NCI-H1436 (cell line): Measurements from ENCODE around the gene NUP210L.
"Not testable (repeated sequence)": the region's sequence is repeated elsewhere in the genome, so short reads cannot be mapped to it uniquely, and the experiment has no call there.

ENCODE experiments used
- DNase-seq: peaks from one replicate; lab custom pipeline; 2025; lab: John Stamatoyannopoulos, UW

NUP210L gene

GRCh38 chr1:154097873-154098272 is 57.0 kb downstream of the NUP210L start:
- no peak for DNase-seq

GRCh38 chr1:154095456-154096060 is 59.3 kb downstream of the NUP210L start:
- no peak for DNase-seq

DNA sequence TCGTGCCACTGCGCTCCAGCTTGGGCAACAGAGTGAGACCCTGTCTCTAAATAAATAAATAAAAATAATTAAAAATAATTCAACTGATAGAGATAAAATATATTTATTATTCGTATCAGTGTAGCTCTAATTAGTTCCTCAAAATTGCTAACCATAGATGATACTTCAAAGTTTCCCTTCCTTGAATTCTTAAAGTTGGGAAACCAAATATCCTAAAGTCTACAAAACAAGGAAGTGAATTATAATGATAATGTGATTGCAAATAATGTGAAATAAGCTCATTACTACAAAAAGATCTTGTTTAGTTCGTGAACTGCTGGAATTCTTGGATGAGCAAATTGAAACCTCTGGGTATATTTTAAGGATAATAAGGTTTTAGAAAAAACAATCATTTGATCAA is 60.5 kb downstream of the NUP210L start:
- no peak for DNase-seq

DNA sequence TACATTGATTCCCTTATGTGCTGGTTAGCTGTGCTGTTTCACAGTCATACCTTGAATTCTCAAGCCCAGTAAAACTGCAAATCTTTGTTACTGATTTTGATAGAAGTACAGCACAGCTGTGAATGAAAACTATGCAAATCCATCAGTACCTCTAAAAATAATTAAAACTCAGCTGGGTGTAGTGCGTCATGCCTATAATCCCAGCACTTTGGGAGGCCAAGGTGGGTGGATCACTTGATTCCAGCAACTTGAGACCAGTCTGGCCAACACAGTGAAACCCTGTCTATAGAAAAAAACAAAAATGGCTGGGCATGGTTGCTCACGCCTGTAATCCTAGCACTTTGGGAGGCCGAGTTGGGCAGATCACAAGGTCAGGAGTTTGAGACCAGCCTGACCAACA is 61.2 kb downstream of the NUP210L start:
- DNase-seq, result no peak

DNA sequence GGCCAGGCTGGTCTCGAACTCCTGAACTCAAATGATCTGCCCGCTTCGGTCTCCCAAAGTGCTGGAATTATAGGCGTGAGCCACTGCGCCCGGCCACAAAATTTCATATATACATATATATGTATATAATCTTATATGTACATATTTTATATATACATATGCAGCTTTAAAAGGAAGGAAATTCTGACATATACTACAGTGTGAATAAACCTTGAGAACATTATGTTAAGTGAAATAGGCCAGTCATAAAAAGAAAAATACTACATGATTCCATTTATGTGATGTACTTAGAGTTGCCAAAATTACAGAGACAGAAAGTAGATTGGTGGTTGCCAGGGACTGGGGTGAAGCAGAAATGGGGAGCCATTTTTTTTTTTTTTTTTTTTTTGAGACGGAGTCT is 63.2 kb downstream of the NUP210L start:
- no peak for DNase-seq

DNA sequence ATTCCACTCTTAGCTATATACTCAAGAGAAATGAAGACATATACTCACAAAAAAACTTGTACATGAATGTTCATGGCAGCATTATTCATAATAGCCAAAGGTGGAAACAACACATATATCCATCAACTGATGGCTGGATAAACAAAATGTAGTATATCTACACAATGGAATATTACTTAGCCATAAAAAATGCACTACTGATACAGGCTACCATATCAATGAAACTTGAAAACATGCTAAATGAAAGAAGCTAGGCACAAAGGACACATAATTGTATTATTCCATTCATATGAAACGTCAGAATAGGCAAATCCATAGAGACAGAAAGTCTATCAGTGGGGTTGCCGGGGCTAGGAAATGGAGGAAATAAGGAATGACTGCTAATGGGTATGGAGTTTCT is 67.3 kb downstream of the NUP210L start:
- no peak for DNase-seq

GRCh38 chr1:154083057-154083456 is 71.8 kb downstream of the NUP210L start:
- not testable (repeated sequence) for DNase-seq

DNA sequence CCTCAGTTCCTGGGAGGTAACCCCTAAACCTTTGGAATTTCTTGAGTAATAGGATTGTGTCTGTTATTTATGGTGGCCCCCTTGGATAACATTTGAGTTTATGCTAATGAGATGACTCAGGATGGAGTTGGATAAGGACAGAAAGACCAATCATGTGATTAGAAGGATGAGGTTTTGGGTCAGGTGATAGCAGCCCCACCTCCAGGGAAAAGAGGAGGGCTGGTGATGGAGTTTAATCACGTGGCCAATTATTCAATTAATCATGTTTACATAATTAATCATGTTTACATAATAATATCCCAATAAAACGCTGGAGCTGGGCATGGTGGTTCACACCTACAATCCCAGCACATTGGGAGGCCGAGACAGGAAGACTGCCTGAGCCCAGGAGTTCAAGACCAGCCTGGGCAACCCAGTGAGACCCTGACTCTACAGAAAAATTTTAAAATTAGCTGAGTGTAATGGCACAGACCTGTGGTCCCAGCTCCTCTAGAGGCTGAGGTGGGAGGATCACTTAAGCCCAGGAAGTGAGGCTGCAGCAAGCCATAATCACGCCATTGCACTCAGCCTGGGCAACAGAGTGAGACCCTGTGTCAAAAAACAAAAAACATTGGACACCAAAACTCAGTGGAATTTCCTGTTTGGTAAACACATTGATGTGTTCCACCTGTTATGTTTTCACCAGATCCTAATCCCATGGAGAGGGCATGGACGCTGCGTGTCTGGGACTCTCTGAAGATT is 73.3 kb downstream of the NUP210L start:
- DNase-seq, result no peak

DNA sequence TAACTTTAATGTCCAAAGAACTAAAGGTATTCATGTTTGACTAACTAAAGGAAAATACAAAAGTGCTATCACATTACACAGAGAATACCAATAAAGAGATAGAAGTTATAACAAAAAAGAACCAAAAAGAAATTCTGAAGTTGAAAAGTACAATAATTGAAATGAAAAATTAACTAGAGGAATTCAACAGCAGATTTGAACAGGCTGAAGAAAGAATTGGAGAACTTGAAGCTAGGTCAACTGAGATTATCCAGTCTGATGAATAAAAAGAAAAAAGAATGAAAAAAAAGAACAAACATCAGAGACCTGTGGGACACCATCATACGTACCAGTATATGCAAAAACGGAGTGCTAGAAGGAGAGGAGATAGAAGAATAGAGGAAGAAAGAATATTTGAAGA is 78.5 kb downstream of the NUP210L start:
- DNase-seq, result no peak

GRCh38 chr1:154075746-154076145 is 79.1 kb downstream of the NUP210L start:
- DNase-seq, result no peak

DNA sequence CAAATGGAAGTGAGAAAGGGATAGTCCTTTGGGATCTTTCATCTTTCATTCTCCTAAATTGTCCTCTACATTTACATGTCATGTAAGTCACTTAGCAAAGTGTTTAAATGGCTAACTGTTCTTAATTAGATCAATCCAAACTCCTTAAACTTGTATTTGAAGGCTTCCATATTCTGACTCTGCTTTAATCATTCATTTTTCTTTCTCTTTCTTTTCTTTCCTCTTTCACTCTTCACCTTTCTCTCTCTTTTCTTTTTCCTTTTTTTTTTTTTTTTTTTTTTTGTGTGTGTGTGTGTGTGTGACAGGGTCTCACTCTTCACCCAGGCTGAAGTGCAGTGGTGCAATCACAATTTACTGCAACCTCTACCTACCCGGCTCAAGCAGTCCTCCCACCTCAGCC is 92.6 kb downstream of the NUP210L start:
- DNase-seq, result no peak

GRCh38 chr1:154047436-154047835 is 107.4 kb downstream of the NUP210L start:
- DNase-seq, result not testable (repeated sequence)

- not testable (repeated sequence) for DNase-seq
Observed at GRCh38 chr1:154033697-154034096, 121.2 kb downstream of the NUP210L start.

DNA sequence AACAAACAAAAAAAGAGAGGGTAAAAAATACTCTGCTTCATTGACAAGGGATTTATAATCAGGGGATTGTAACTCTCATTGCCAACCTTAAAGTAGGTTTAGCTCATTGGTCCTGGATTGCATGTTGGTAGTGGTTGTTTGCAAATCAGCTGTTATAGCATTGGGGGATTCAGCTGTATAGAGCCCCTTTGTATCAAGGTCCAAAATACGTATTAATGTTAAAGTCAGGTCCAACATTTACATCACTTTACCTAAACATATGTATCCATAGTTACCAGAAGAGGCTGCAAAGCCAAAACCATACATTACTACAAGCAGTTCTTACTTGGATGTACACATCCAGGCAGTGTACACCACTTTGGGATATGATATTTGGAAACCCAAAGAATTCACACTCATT is 134.9 kb downstream of the NUP210L start:
- no peak for DNase-seq

GRCh38 chr1:154019269-154019668 is 135.6 kb downstream of the NUP210L start:
- DNase-seq, result no peak

DNA sequence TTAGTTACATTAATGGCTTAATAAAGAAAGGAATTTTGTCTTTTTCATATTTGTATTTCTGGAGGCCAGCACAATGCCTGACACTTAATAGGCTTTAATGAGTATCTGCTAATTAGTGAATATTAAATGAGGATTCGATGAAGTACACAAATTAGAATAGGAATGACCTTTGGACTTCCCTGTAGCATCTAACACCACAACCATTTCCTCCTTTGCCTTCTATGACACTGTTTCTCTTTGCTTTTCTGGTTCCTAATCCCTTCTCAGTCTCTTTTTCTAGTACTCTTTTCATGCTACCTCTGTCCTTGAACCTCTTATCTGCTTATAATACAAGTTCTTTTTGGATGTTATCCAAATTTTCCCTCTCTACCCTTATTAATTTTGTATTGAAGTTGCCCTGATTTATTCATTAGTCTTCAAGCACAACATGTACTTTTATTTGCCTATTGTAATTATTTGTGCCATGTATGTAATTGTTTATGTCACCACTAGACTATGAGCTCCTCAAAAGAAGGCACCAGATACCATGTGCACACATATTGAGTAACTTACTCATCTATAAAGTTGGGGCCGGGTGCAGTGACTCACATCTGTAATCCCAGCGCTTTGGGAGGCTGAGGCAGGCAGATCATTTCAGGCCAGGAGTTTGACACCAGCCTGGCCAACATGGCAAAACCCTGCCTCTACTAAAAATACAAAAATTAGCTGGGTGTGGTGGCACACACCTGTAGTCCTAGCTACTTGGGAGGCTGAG is 140.5 kb downstream of the NUP210L start:
- DNase-seq, result no peak

- DNase-seq, result not testable (repeated sequence)
Observed at GRCh38 chr1:154012543-154012942, 142.3 kb downstream of the NUP210L start.

DNA sequence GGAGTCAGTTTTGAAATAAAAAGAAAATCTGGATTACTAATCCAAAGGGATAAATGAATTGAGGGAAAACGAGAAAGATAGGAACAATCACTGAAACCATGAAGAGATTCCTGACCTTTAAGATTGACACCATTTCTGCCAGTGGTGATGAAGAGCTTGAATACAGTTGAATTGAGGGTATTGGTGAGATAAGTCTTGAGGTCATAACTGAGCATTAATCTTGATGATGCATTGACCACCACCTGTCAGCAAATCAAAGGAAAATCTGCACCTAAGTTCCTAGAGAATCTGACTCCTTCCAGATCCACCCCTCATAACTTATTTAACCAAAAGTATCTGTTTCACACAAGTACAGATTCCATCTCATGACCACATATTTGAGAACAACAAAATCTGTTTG is 142.7 kb downstream of the NUP210L start:
- DNase-seq, result no peak

- DNase-seq, result no peak
Observed at GRCh38 chr1:154006136-154006535, 148.7 kb downstream of the NUP210L start.

DNA sequence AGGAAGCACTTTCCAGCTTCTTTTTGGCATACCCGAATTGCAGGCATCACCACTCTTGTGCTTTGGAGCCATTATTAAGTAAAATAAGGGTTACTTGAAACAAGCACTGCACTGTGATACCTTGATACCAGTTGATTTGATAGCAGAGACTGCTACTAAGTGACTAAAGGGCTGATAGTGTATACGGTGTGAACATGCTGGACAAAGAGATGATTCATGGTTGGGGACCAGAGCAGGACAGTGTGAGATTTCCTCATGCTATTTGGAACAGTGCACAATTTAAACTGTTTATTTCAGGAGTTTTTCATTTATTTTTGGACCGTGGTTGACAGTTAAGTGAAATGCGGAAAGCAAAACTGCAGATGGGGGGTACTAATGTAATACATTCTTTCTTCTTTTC is 154.5 kb downstream of the NUP210L start:
- no peak for DNase-seq

- not testable (repeated sequence) for DNase-seq
Observed at GRCh38 chr1:153996882-153997281, 158.0 kb downstream of the NUP210L start.

DNA sequence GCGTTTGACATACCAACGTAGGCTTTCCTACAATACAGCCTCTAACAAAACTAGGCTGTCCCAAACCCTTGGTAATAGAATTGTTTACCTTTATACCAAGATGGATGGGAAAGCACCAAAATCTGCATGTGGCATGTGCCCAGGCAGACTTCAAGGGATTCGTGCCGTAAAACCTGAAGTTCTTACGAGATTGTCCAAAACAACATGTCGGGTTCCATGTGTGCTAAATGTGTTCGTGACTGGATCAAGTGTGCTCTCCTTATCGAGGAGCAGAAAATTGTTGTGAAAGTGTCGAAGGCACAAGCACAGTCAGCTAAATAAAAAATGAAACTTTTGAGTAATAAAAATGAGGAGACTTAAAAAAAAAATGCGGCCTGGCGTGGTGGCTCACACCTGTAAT is 159.2 kb downstream of the NUP210L start:
- no peak for DNase-seq

GRCh38 chr1:153995202-153995601 is 159.7 kb downstream of the NUP210L start:
- no peak for DNase-seq
